ENCODE results near the gene DLD.
"Not testable (repeated sequence)": the region's sequence is repeated elsewhere in the genome, so short reads cannot be mapped to it uniquely, and the experiment has no call there.

Gene DLD

DNA sequence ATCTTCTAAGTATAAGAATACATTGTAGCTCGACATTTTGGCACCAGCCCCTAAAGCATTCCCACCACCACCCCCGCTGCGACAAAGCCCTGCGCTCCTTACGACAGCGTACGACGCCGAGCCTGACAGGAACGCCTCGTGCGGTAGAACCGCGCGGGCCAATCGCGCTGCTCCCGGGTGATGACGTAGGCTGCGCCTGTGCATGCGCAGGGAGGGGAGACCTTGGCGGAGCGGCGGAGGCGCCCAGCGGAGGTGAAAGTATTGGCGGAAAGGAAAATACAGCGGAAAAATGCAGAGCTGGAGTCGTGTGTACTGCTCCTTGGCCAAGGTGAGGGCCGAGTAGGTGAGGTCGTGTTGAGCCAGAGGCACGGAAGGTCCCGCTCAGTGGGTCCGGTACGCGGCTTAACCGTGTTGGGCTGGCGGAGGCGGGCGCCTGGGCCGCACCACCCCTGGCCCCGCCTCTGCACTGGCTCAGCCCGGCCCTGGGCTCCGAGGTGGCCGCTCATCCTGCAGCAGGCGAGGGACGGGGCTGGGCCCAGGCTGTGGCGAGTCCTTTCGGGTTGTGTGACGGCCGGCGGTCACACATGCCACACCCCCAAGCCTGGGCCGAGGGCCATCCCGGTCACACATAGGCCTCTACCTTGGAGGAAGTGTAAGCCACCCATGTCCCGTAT is at the start of gene DLD:
Gene DLD (plus strand): TSS at position 222 of the 674 bp plus-strand sequence. CDS start 68 bp downstream, at position 290.
- H3K27ac ChIP-seq = peak within 1 kb of the TSS; percentile 77
- DNase-seq (ENCODE audit: low read depth, low spot score) = peak; percentile 39

DNA sequence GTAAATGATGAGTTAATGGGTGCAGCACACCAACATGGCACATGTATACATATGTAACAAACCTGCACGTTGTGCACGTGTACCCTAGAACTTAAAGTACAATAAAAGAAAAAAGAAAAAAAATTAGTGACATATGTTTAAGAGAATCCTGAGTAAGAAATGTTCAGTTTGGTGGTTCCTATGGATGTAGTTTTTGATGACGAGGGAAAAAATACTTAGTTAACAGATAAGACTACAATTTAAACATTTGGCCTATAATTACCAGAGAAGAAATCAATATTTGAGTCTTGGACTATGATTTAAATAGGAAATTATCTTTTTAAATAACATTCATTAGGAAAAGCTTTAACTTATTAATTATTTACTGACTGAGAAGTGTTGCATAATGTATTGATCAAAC is 48.8 kb upstream of the DLD start:
- DNase-seq (ENCODE audit: low read depth, low spot score) = no peak
- H3K27ac ChIP-seq = no peak overlapping the region

- no peak for DNase-seq (ENCODE audit: low read depth, low spot score)
- H3K27ac ChIP-seq = no peak overlapping the region
These were observed 47.8 kb upstream of the DLD start for GRCh38 chr7:107843184-107843583.

DNA sequence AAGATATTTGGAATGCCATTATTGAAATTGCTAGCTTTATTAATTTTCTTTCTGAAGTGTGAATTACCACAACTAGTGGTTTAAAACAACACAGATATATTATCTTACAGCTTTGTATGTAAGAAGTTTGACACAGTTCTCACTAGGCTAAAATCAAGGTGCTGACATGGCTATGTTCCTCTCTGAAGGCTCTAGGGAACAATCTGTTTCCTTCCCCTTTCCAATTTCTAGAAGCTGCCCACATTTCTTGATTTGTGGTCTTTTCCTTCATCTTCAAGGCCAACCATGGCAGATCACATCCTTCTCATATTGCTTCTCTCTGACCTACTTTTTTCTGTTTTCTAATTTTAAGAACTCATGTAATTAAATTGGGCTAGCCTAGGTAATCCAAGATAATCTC is 44.7 kb upstream of the DLD start:
- H3K27ac ChIP-seq = no peak overlapping the region
- no peak for DNase-seq (ENCODE audit: low read depth, low spot score)

DNA sequence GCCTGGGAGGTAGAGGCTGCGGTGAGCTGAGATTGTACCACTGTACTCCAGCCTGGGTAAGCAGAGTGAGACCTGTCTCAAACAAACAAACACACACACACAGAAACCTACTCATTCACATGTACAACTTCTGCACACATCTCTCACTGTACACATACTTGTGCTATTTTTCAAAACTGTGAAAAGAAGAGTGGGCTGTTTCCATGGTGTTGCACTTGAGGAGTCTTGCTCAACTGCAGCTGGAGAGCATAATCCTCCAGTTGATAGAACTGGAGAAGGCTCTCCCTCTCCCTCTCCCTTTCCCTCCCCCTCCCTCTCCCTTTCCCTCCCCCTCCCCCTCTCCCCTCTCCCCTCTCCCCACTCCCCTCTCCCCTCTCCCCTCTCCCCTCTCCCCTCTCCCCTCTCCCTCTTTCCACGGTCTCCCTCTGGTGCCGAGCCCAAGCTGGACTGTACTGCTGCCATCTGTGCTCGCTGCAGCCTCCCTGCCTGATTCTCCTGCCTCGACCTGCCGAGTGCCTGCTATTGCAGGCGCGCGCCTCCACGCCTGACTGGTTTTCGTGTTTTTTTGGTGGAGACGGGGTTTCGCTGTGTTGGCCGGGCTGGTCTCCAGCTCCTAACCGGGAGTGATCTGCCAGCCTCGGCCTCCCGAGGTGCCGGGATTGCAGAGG is 43.7 kb upstream of the DLD start:
- no peak for DNase-seq (ENCODE audit: low read depth, low spot score)
- no peak overlapping the region for H3K27ac ChIP-seq

GRCh38 chr7:107847836-107848175 is 43.2 kb upstream of the DLD start:
- not testable (repeated sequence) for DNase-seq (ENCODE audit: low read depth, low spot score); H3K27ac ChIP-seq

- H3K27ac ChIP-seq; DNase-seq (ENCODE audit: low read depth, low spot score): not testable (repeated sequence)
These were observed 42.8 kb upstream of the DLD start for GRCh38 chr7:107848211-107848610.

DNA sequence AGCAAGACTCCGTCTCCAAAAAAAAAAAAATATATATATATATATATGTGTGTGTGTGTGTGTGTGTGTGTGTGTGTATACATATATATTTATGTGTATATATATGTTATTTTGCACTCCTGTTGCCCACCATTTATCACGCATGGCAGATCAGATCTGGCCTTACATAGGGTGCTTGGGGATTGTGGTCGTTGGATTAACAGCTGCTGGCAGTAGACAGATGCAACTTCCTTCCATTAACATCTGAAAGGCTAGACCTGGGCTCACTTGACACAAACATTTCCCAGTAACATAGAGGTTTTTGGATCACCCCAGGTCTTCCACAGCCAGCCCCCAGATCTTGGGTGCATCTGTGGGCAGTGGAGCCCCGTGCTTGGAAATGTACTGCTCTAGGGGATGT is 40.8 kb upstream of the DLD start:
- no peak for DNase-seq (ENCODE audit: low read depth, low spot score)

DNA sequence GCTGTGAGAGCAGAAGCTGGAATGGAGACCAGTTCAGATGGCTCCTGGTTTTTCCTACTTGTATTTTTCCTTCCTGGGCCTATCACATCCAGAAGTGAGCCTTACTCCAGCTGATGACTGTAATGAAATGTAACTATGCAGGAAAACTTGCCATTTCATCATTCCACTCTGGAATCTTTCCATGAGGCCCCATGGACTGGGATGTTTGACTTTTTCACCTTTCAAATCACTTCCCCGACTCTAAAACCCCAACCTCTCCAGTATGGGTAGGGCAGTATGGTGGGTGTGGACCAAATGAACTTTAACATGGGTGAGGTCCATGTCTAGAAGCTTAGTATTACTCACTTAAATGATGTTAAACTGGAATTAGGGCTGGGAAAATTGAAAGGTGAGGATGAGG is 40.3 kb upstream of the DLD start:
- H3K27ac ChIP-seq = no peak overlapping the region
- no peak for DNase-seq (ENCODE audit: low read depth, low spot score)

More for the DNA sequence above, 40.8 kb upstream of the DLD start:
- no peak overlapping the region for H3K27ac ChIP-seq

GRCh38 chr7:107854454-107854853 is 36.5 kb upstream of the DLD start:
- no peak overlapping the region for H3K27ac ChIP-seq
- DNase-seq (ENCODE audit: low read depth, low spot score) = no peak

GRCh38 chr7:107854989-107855388 is 36.0 kb upstream of the DLD start:
- H3K27ac ChIP-seq = no peak overlapping the region
- DNase-seq (ENCODE audit: low read depth, low spot score) = no peak

- DNase-seq (ENCODE audit: low read depth, low spot score) = no peak
- H3K27ac ChIP-seq = no peak overlapping the region
These were observed 34.0 kb upstream of the DLD start for GRCh38 chr7:107856806-107857540.

DNA sequence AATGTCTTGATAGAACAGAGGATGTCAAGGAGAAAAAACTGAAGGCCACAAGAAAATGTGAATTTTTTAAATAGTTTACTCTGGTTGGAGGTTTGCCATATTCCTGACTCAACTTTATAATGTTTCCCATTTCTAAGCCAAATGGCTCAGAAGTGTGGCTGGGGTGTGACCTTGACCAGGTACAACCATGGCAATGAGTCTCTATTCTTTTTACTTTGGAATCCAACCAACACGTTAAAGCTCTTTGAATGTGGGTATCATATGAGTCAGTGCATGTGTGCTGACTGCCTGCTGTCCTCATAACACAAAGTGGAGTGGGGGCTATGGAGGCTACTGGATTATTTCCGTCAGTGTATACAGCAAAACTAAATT is 33.5 kb upstream of the DLD start:
- no peak overlapping the region for H3K27ac ChIP-seq
- DNase-seq (ENCODE audit: low read depth, low spot score) = no peak

DNA sequence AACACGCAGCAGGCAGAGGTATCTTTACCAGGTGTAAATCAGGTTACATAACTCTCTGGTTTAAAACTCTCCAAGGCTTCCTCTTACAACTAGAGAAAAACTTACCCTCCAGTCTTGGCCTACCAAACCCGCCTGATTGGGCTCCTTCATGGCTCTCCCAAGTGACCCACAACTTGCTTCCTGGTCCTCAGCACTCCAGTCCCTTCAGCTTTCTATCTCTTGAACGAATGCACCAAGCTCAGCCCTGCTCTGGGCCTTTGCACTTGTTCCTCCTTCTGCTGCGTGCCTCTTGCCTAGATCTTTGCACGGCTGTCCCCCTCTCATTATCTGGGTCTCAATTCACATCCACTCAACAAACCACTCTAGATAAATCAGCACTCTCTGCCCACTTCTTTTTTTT is 32.7 kb upstream of the DLD start:
- no peak overlapping the region for H3K27ac ChIP-seq
- no peak for DNase-seq (ENCODE audit: low read depth, low spot score)

DNA sequence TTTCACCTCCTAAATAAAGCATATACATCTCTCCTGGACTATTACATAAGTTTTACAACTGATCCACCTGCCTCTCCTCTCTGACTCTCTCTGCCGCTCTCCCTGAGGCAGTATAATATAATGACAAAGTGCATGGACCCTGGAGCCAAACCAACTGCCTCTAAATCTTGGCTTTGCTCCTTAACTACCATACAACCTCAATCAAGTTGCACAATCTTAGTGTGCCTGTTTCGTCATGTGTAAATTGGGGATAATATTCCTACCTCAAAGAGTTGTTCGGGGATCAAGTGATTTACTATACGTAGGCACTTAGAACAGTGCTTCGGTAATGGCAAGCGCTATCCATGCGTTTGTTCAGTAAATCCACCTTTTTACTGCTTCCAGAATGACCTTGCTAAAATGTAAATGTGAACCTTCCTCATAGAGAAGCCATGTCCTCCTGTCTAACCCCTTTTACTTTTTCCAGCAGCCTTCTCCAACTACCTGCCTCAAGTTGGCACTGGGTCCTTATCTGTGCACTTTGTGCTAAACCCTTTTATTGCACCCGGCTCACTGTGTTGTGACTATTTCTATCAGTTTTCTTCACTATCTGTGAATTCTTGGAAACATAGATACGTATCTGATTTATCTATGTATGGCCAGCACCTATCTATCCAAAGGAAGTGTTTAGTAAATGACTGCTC is 30.6 kb upstream of the DLD start:
- no peak for DNase-seq (ENCODE audit: low read depth, low spot score)
- H3K27ac ChIP-seq = no peak overlapping the region

- DNase-seq (ENCODE audit: low read depth, low spot score) = no peak
- H3K27ac ChIP-seq = no peak overlapping the region
These were observed 29.9 kb upstream of the DLD start for GRCh38 chr7:107860981-107861652.

DNA sequence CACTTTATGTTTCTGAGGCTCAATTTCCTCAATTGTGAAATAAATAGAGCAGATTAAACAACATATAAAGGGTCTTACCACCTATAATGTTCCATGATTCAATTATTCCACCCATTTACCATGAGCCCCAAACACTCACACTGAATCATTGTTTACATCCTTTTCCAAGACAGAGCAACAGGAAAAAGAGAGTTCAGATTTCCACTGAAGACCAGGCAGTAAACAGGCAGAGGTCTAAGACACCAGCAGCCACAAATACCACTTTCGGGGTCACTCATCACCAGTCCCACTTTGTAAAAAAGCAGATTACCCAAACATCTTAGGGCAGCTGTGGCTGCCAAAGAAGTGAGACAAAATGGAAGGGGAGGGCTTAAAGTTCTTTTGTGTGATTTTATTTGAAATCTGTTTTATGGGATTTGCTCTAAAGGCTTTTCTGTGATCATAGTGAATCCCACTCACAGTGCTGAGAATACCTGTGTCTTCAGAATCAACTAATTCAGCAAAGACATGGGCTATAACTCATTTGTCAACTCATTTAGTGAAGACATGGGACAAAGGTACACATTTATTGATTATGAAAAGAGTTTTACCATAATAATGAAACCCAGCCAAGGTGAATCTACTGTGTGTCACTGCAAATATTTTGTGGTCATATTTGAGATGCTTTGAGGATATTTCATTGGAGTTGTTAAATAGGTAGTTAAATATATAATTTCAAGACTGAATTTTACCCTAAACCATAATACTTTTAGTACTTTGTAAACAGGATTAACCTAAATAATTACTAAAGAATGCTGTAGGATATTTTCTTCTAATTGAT is 24.8 kb upstream of the DLD start:
- peak overlapping the region; percentile 25 for H3K27ac ChIP-seq
- no peak for DNase-seq (ENCODE audit: low read depth, low spot score)

DNA sequence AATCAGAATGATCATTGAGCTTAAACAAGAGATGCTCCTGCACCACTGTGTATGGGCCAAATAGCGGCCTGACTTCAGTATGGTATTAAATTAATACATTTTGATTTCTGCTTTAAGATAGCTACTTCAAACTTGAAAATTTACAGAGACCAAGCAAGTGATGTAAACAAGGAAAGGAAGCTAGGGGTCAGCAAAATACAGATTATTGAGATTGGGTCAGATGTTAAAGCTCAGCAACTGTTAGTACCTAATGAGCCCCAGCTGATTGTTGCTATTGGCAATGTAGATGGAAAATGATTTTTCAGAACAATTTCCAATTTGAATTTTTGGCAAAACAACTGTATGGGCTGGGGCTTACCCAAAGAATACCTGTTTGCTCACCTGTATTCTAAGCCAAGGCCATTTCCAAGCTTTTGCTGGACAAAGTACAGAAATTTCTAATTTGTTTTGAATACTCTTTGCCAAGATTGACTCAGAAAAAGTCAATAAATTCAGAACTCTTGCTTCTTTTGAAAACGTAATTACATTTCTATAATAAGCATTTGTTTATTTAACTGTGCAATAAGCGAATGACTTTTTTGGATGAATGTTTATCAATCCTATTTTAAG is 23.0 kb upstream of the DLD start:
- no peak overlapping the region for H3K27ac ChIP-seq
- DNase-seq (ENCODE audit: low read depth, low spot score) = no peak

- no peak for DNase-seq (ENCODE audit: low read depth, low spot score)
- no peak overlapping the region for H3K27ac ChIP-seq
These were observed 20.5 kb upstream of the DLD start for GRCh38 chr7:107870427-107871000.
